HCT116 (cell line): ENCODE measurements around the gene PREX1. TPM values are rescaled to one million over a fixed set of nuclear protein-coding genes. Genes with fewer than 3 reads are reported as not detected.

Experiments used
- ATAC-seq: fragments of 200-7000 bp; cut with Tn5 transposase; 2 replicates; pipeline ENCODE4 v1.9.1; 2020; ENCODE audit warnings: mild to moderate bottlenecking, moderate library complexity
- BruUV-seq: library from RNA; stranded (reverse); fragments of 400-500 nt; replicated peaks from 2 replicates; lab custom pipeline; 2021; lab: Mats Ljungman, UMichigan
- CTCF ChIA-PET: fragments of 300-600 bp; sonication (Branson Sonifier 250); formaldehyde crosslinking; loops from one replicate; lab custom pipeline; 2021; ENCODE audit warnings: antibody characterized with exemption; lab: Charles Lee
- POLR2A ChIA-PET: fragments of 300-600, 350-600 bp; sonication (Branson Sonifier 250); formaldehyde crosslinking; loops from one replicate; lab custom pipeline; 2021; ENCODE audit warnings: antibody characterized with exemption; lab: Charles Lee
- RAD21 ChIA-PET, 2 experiments: fragments of 300-600 bp; sonication (Branson Sonifier 250); formaldehyde crosslinking; loops; one replicate each; lab custom pipeline; 2023; ENCODE audit warnings: low total read pairs in 2 of 2; ENCODE audit not compliant: uncharacterized antibody in 2 of 2, unreplicated experiment in 2 of 2, low non-redundant PET in 1 of 2; lab: Charles Lee
- DNase-seq: peaks from one replicate; pipeline ENCODE4 v3.0.0-alpha.2; 2010; ENCODE audit warnings: low read depth, low spot score
- H2AFZ ChIP-seq: fragments of 200-600 bp; shearing (Covaris generic), sonication (generic); 2 replicates; pipeline ENCODE4 v1.6.1; 2017; ENCODE audit warnings: low read depth, mixed run types, mixed read lengths, antibody characterized with exemption, low read length; ENCODE audit not compliant: poor library complexity, severe bottlenecking
- H3K27ac ChIP-seq: 2 replicates; pipeline ENCODE4 v1.5.1; 2012; ENCODE audit warnings: low read depth, low read length
- H3K27me3 ChIP-seq: fragments of 200-600 bp; sonication (generic); 2 replicates; pipeline ENCODE4 v1.6.1; 2016; ENCODE audit warnings: mixed run types, low read length, mixed read lengths; ENCODE audit not compliant: insufficient read depth
- H3K36me3 ChIP-seq, 2 experiments: fragments of 200-500 bp in 1 of 2; fragments of 200-600 bp in 1 of 2; sonication (Bioruptor generic) in 1 of 2; sonication (generic) in 1 of 2; 2 replicates each; pipeline versions ENCODE4 v1.5.1 to v1.6.1; 2014 to 2016; ENCODE audit warnings: low read length in 2 of 2, inconsistent platforms in 1 of 2, mixed read lengths in 1 of 2, mixed run types in 1 of 2; ENCODE audit not compliant: insufficient read depth in 2 of 2, control insufficient read depth in 1 of 2
- H3K4me1 ChIP-seq, 2 experiments: fragments of 200-600 bp in 1 of 2; sonication (generic) in 1 of 2; 2 replicates each; pipeline versions ENCODE4 v1.5.1 to v1.6.1; 2012 to 2017; ENCODE audit warnings: low read length in 2 of 2, inconsistent platforms in 1 of 2, mild to moderate bottlenecking in 1 of 2, mixed read lengths in 1 of 2, mixed run types in 1 of 2, moderate library complexity in 1 of 2; ENCODE audit not compliant: insufficient read depth in 2 of 2, control insufficient read depth in 1 of 2
- H3K4me2 ChIP-seq: fragments of 200-600 bp; sonication (generic); 2 replicates; pipeline ENCODE4 v1.6.1; 2017; ENCODE audit warnings: mixed run types, low read length, mixed read lengths
- H3K4me3 ChIP-seq, 2 experiments: fragments of 200-600 bp in 1 of 2; sonication (generic) in 1 of 2; replicated peaks in 1 of 2; 2 replicates each; pipeline ENCODE4 v1.5.1; 2011 to 2016; ENCODE audit warnings: low read length in 2 of 2, control low read depth in 1 of 2, low read depth in 1 of 2, mild to moderate bottlenecking in 1 of 2, mixed read lengths in 1 of 2, mixed run types in 1 of 2
- H3K79me2 ChIP-seq: fragments of 200-600 bp; sonication (generic); 2 replicates; pipeline ENCODE4 v1.6.1; 2017; ENCODE audit warnings: mild to moderate bottlenecking, mixed run types, low read length, moderate library complexity, mixed read lengths; ENCODE audit not compliant: insufficient read depth
- H3K9ac ChIP-seq: fragments of 200-600 bp; sonication (generic); 2 replicates; pipeline ENCODE4 v1.6.1; 2016; ENCODE audit warnings: low read length, mixed read lengths
- H3K9me2 ChIP-seq: fragments of 200-600 bp; sonication (generic), shearing (Covaris generic); 2 replicates; pipeline ENCODE4 v1.6.1; 2017; ENCODE audit warnings: mixed run types, mild to moderate bottlenecking, moderate library complexity; ENCODE audit not compliant: insufficient read depth
- H3K9me3 ChIP-seq, 2 experiments: fragments of 200-500 bp in 1 of 2; fragments of 200-600 bp in 1 of 2; sonication (Bioruptor generic) in 1 of 2; sonication (generic) in 1 of 2; 2 replicates each; pipeline ENCODE4 v1.6.1; 2014 to 2017; ENCODE audit warnings: low read length in 2 of 2, mixed read lengths in 2 of 2, inconsistent platforms in 1 of 2, low read depth in 1 of 2, mild to moderate bottlenecking in 1 of 2, mixed run types in 1 of 2, moderate library complexity in 1 of 2; ENCODE audit not compliant: control insufficient read depth in 1 of 2, insufficient read depth in 1 of 2
- H4K20me1 ChIP-seq: fragments of 200-600 bp; sonication (generic), shearing (Covaris generic); 2 replicates; pipeline ENCODE4 v1.6.1; 2017; ENCODE audit warnings: mixed run types, mild to moderate bottlenecking, moderate library complexity; ENCODE audit not compliant: insufficient read depth
- CBX3 ChIP-seq: IDR thresholded peaks from 2 replicates; pipeline ENCODE4 v1.6.1; 2012; ENCODE audit warnings: low read depth
- EGR1 ChIP-seq: IDR thresholded peaks from 2 replicates; pipeline ENCODE4 v1.6.1; 2012; ENCODE audit warnings: low read depth
- FOSL1 ChIP-seq: IDR thresholded peaks from 2 replicates; pipeline ENCODE4 v1.6.1; 2012; ENCODE audit warnings: low read depth
- RAD21 ChIP-seq: IDR thresholded peaks from 2 replicates; pipeline ENCODE4 v1.6.1; 2012; ENCODE audit warnings: low read depth, mild to moderate bottlenecking
- REST ChIP-seq: IDR thresholded peaks from 2 replicates; pipeline ENCODE4 v1.6.1; 2012; ENCODE audit warnings: low read depth
- ZNF274 ChIP-seq: fragments of 200-500 bp; sonication (Bioruptor generic); IDR thresholded peaks from 2 replicates; pipeline ENCODE4 v1.6.1; 2014; ENCODE audit warnings: mild to moderate bottlenecking, low read depth, low read length, inconsistent platforms
- intact Hi-C: fragments of 100-400 bp; cut with micrococcal nuclease; formaldehyde crosslinking; loops from 2 replicates; pipeline ENCODE4 v1.10.0; 2022
- total RNA-seq: library from RNA; stranded (reverse); gene quantifications from one replicate; pipeline ENCODE4 v1.2.1, GENCODE V29; 2021; ENCODE audit not compliant: unreplicated experiment
- TF ChIP-seq, protein P1 (sequence below): IDR thresholded peaks from 2 replicates; pipeline ENCODE4 v1.6.1; 2011; ENCODE audit warnings: mild to moderate bottlenecking, low read length, moderate library complexity; ENCODE audit not compliant: insufficient replicate concordance; ENCODE audit errors: extremely low read depth

Gene PREX1
- total RNA-seq, 1 experiment from 2014 or later = 6.1 TPM

- Histone ChIP-seq H2AFZ (no peak overlapping the region), H3K27me3 (no peaks in the 10 kb centered on the region), H3K79me2 (no peaks in the 10 kb centered on the region), H4K20me1 (no peaks in the 10 kb centered on the region), H3K36me3 (no peaks in the 10 kb centered on the region), H3K27ac (no peak overlapping the region), H3K9me2 (no peaks in the 10 kb centered on the region), H3K4me1 (no peaks in the 10 kb centered on the region), H3K4me3 (no peak overlapping the region), H3K9ac (no peak overlapping the region), H3K4me2 (no peak overlapping the region), H3K9me3 (no peaks in the 10 kb centered on the region)
- DNase-seq = no peak
- intact Hi-C loops = no loop called here
- no peak for ATAC-seq
- TF ChIP-seq EGR1 (no peak), RAD21 (no peak), REST (no peak), ZNF274 (no peak), CBX3 (no peak), FOSL1 (no peak)
- TF ChIP-seq, protein P1, sequence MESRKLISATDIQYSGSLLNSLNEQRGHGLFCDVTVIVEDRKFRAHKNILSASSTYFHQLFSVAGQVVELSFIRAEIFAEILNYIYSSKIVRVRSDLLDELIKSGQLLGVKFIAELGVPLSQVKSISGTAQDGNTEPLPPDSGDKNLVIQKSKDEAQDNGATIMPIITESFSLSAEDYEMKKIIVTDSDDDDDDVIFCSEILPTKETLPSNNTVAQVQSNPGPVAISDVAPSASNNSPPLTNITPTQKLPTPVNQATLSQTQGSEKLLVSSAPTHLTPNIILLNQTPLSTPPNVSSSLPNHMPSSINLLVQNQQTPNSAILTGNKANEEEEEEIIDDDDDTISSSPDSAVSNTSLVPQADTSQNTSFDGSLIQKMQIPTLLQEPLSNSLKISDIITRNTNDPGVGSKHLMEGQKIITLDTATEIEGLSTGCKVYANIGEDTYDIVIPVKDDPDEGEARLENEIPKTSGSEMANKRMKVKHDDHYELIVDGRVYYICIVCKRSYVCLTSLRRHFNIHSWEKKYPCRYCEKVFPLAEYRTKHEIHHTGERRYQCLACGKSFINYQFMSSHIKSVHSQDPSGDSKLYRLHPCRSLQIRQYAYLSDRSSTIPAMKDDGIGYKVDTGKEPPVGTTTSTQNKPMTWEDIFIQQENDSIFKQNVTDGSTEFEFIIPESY = no peak
- ChIA-PET POLR2A (no interaction called here), RAD21 (no interaction called here), CTCF (no interaction called here)
- no TSS peak for BruUV-seq
These were observed 175.8 kb downstream of the PREX1 start for GRCh38 chr20:48651960-48652359.
